HCT116 (cell line): Measurements from ENCODE around the gene ARRDC4. TPM values are rescaled to one million over a fixed set of nuclear protein-coding genes. Genes with fewer than 3 reads are reported as not detected.

ENCODE experiments used
- ATAC-seq: fragments of 200-7000 bp; cut with Tn5 transposase; 2 replicates; pipeline ENCODE4 v1.9.1; 2020; ENCODE audit warnings: mild to moderate bottlenecking, moderate library complexity
- BruUV-seq: library from RNA; stranded (reverse); fragments of 400-500 nt; replicated peaks from 2 replicates; lab custom pipeline; 2021; lab: Mats Ljungman, UMichigan
- CTCF ChIA-PET: fragments of 300-600 bp; sonication (Branson Sonifier 250); formaldehyde crosslinking; loops from one replicate; lab custom pipeline; 2021; ENCODE audit warnings: antibody characterized with exemption; lab: Charles Lee
- POLR2A ChIA-PET: fragments of 300-600, 350-600 bp; sonication (Branson Sonifier 250); formaldehyde crosslinking; loops from one replicate; lab custom pipeline; 2021; ENCODE audit warnings: antibody characterized with exemption; lab: Charles Lee
- RAD21 ChIA-PET, 2 experiments: fragments of 300-600 bp; sonication (Branson Sonifier 250); formaldehyde crosslinking; loops; one replicate each; lab custom pipeline; 2023; ENCODE audit warnings: low total read pairs in 2 of 2; ENCODE audit not compliant: uncharacterized antibody in 2 of 2, unreplicated experiment in 2 of 2, low non-redundant PET in 1 of 2; lab: Charles Lee
- DNase-seq: peaks from one replicate; pipeline ENCODE4 v3.0.0-alpha.2; 2010; ENCODE audit warnings: low read depth, low spot score
- H2AFZ ChIP-seq: fragments of 200-600 bp; shearing (Covaris generic), sonication (generic); 2 replicates; pipeline ENCODE4 v1.6.1; 2017; ENCODE audit warnings: low read depth, mixed run types, mixed read lengths, antibody characterized with exemption, low read length; ENCODE audit not compliant: poor library complexity, severe bottlenecking
- H3K27ac ChIP-seq: 2 replicates; pipeline ENCODE4 v1.5.1; 2012; ENCODE audit warnings: low read depth, low read length
- H3K27me3 ChIP-seq: fragments of 200-600 bp; sonication (generic); 2 replicates; pipeline ENCODE4 v1.6.1; 2016; ENCODE audit warnings: mixed run types, low read length, mixed read lengths; ENCODE audit not compliant: insufficient read depth
- H3K36me3 ChIP-seq, 2 experiments: fragments of 200-500 bp in 1 of 2; fragments of 200-600 bp in 1 of 2; sonication (Bioruptor generic) in 1 of 2; sonication (generic) in 1 of 2; 2 replicates each; pipeline versions ENCODE4 v1.5.1 to v1.6.1; 2014 to 2016; ENCODE audit warnings: low read length in 2 of 2, inconsistent platforms in 1 of 2, mixed read lengths in 1 of 2, mixed run types in 1 of 2; ENCODE audit not compliant: insufficient read depth in 2 of 2, control insufficient read depth in 1 of 2
- H3K4me1 ChIP-seq, 2 experiments: fragments of 200-600 bp in 1 of 2; sonication (generic) in 1 of 2; 2 replicates each; pipeline versions ENCODE4 v1.5.1 to v1.6.1; 2012 to 2017; ENCODE audit warnings: low read length in 2 of 2, inconsistent platforms in 1 of 2, mild to moderate bottlenecking in 1 of 2, mixed read lengths in 1 of 2, mixed run types in 1 of 2, moderate library complexity in 1 of 2; ENCODE audit not compliant: insufficient read depth in 2 of 2, control insufficient read depth in 1 of 2
- H3K4me2 ChIP-seq: fragments of 200-600 bp; sonication (generic); 2 replicates; pipeline ENCODE4 v1.6.1; 2017; ENCODE audit warnings: mixed run types, low read length, mixed read lengths
- H3K4me3 ChIP-seq, 2 experiments: fragments of 200-600 bp in 1 of 2; sonication (generic) in 1 of 2; replicated peaks in 1 of 2; 2 replicates each; pipeline ENCODE4 v1.5.1; 2011 to 2016; ENCODE audit warnings: low read length in 2 of 2, control low read depth in 1 of 2, low read depth in 1 of 2, mild to moderate bottlenecking in 1 of 2, mixed read lengths in 1 of 2, mixed run types in 1 of 2
- H3K79me2 ChIP-seq: fragments of 200-600 bp; sonication (generic); 2 replicates; pipeline ENCODE4 v1.6.1; 2017; ENCODE audit warnings: mild to moderate bottlenecking, mixed run types, low read length, moderate library complexity, mixed read lengths; ENCODE audit not compliant: insufficient read depth
- H3K9ac ChIP-seq: fragments of 200-600 bp; sonication (generic); 2 replicates; pipeline ENCODE4 v1.6.1; 2016; ENCODE audit warnings: low read length, mixed read lengths
- H3K9me2 ChIP-seq: fragments of 200-600 bp; sonication (generic), shearing (Covaris generic); 2 replicates; pipeline ENCODE4 v1.6.1; 2017; ENCODE audit warnings: mixed run types, mild to moderate bottlenecking, moderate library complexity; ENCODE audit not compliant: insufficient read depth
- H3K9me3 ChIP-seq, 2 experiments: fragments of 200-500 bp in 1 of 2; fragments of 200-600 bp in 1 of 2; sonication (Bioruptor generic) in 1 of 2; sonication (generic) in 1 of 2; 2 replicates each; pipeline ENCODE4 v1.6.1; 2014 to 2017; ENCODE audit warnings: low read length in 2 of 2, mixed read lengths in 2 of 2, inconsistent platforms in 1 of 2, low read depth in 1 of 2, mild to moderate bottlenecking in 1 of 2, mixed run types in 1 of 2, moderate library complexity in 1 of 2; ENCODE audit not compliant: control insufficient read depth in 1 of 2, insufficient read depth in 1 of 2
- H4K20me1 ChIP-seq: fragments of 200-600 bp; sonication (generic), shearing (Covaris generic); 2 replicates; pipeline ENCODE4 v1.6.1; 2017; ENCODE audit warnings: mixed run types, mild to moderate bottlenecking, moderate library complexity; ENCODE audit not compliant: insufficient read depth
- CEBPB ChIP-seq: IDR thresholded peaks from 2 replicates; pipeline ENCODE4 v1.6.1; 2012; ENCODE audit warnings: low read depth
- ELF1 ChIP-seq: IDR thresholded peaks from 2 replicates; pipeline ENCODE4 v1.6.1; 2012; ENCODE audit warnings: low read depth, borderline replicate concordance
- EZH2 ChIP-seq: fragments of 200-600 bp; sonication (generic); IDR thresholded peaks from 2 replicates; pipeline ENCODE4 v1.6.1; 2017; ENCODE audit warnings: antibody characterized with exemption, mixed run types
- FOSL1 ChIP-seq: IDR thresholded peaks from 2 replicates; pipeline ENCODE4 v1.6.1; 2012; ENCODE audit warnings: low read depth
- POLR2A ChIP-seq: IDR thresholded peaks from 2 replicates; pipeline ENCODE4 v1.7.0; 2011; ENCODE audit warnings: borderline replicate concordance; ENCODE audit not compliant: insufficient read depth, insufficient read length; ENCODE audit errors: extremely low read depth
- RAD21 ChIP-seq: IDR thresholded peaks from 2 replicates; pipeline ENCODE4 v1.6.1; 2012; ENCODE audit warnings: low read depth, mild to moderate bottlenecking
- SIN3A ChIP-seq: IDR thresholded peaks from 2 replicates; pipeline ENCODE4 v1.6.1; 2012; ENCODE audit warnings: low read depth
- SP1 ChIP-seq: IDR thresholded peaks from 2 replicates; pipeline ENCODE4 v1.6.1; 2012; ENCODE audit warnings: low read depth
- TCF7L2 ChIP-seq: IDR thresholded peaks from 2 replicates; pipeline ENCODE4 v1.7.0; 2011; ENCODE audit warnings: borderline replicate concordance, inconsistent platforms; ENCODE audit not compliant: insufficient read depth, insufficient read length; ENCODE audit errors: extremely low read depth
- YY1 ChIP-seq: IDR thresholded peaks from 2 replicates; pipeline ENCODE4 v1.6.1; 2011; ENCODE audit warnings: low read length, low read depth, moderate library complexity, mild to moderate bottlenecking; ENCODE audit not compliant: insufficient replicate concordance; ENCODE audit errors: extremely low read depth
- ZFX ChIP-seq: fragments of 450-650 bp; IDR thresholded peaks from 2 replicates; pipeline ENCODE4 v1.6.1; 2017
- intact Hi-C: fragments of 100-400 bp; cut with micrococcal nuclease; formaldehyde crosslinking; loops from 2 replicates; pipeline ENCODE4 v1.10.0; 2022
- total RNA-seq: library from RNA; stranded (reverse); gene quantifications from one replicate; pipeline ENCODE4 v1.2.1, GENCODE V29; 2021; ENCODE audit not compliant: unreplicated experiment
- TF ChIP-seq, protein P1 (sequence below), 3 experiments: fragments of 200-600 bp in 1 of 3; sonication (generic) in 1 of 3; IDR thresholded peaks in 2 of 3; conservative IDR thresholded peaks in 1 of 3; 2 replicates each; pipeline ENCODE4 v1.5.1; 2012 to 2017; ENCODE audit warnings: low read depth in 2 of 3, low read length in 2 of 3, antibody characterized with exemption in 1 of 3, borderline replicate concordance in 1 of 3, control low read depth in 1 of 3, mild to moderate bottlenecking in 1 of 3, mixed read lengths in 1 of 3, mixed run types in 1 of 3, moderate library complexity in 1 of 3; ENCODE audit not compliant: insufficient read depth in 1 of 3
- TF ChIP-seq, protein P2 (sequence below): IDR thresholded peaks from 2 replicates; pipeline ENCODE4 v1.6.1; 2012
- TF ChIP-seq, protein P3 (sequence below): IDR thresholded peaks from 2 replicates; pipeline ENCODE4 v1.6.1; 2011; ENCODE audit warnings: mild to moderate bottlenecking, low read length, moderate library complexity; ENCODE audit not compliant: insufficient replicate concordance; ENCODE audit errors: extremely low read depth

Gene ARRDC4
- total RNA-seq, 1 experiment from 2014 or later: 19.6 TPM

DNA sequence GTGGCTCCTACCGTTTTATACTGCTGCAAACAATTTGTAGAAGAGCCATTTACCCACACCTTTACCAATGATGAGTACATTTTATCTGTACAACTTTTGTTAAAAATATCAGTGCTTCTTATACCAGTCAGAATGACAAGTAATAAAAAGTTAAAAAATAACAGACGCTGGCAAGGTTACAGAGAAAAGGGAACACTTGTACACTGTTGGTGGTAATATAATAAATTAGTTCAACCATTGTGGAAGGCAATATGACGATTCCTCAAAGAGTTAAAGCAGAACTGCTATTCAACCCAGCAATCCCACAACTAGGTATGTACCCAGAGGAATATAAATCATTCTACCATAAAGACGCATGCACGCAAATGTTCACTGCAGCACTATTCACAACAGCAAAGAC, 51.9 kb downstream of the ARRDC4 start:
- H3K4me1 ChIP-seq: no peaks in the 10 kb centered on the region
- ChIA-PET CTCF (no interaction called here), POLR2A (interaction anchor here (1.3 kb wide), 1 partner anchor 9 kb away, joined by 3 read pairs; no protein-coding TSS in a partner anchor), RAD21 (no interaction called here)
- no peak overlapping the region for H3K4me3 ChIP-seq
- no peaks in the 10 kb centered on the region for H3K9me3 ChIP-seq
- H3K79me2 ChIP-seq: no peaks in the 10 kb centered on the region
- no peak overlapping the region for H3K27ac ChIP-seq
- DNase-seq (no peak), ATAC-seq (no peak)
- H3K9me2 ChIP-seq: no peaks in the 10 kb centered on the region
- H3K4me2 ChIP-seq: no peak overlapping the region
- H2AFZ ChIP-seq: no peak overlapping the region
- peaks cover 26% of the 10 kb centered on the region for H3K27me3 ChIP-seq
- no peaks in the 10 kb centered on the region for H4K20me1 ChIP-seq
- no peak for TF ChIP-seq RAD21
- TF ChIP-seq TCF7L2: no peak
- no peak for TF ChIP-seq SP1
- no peak for TF ChIP-seq YY1
- TF ChIP-seq EZH2: no peak
- TF ChIP-seq, protein P1, sequence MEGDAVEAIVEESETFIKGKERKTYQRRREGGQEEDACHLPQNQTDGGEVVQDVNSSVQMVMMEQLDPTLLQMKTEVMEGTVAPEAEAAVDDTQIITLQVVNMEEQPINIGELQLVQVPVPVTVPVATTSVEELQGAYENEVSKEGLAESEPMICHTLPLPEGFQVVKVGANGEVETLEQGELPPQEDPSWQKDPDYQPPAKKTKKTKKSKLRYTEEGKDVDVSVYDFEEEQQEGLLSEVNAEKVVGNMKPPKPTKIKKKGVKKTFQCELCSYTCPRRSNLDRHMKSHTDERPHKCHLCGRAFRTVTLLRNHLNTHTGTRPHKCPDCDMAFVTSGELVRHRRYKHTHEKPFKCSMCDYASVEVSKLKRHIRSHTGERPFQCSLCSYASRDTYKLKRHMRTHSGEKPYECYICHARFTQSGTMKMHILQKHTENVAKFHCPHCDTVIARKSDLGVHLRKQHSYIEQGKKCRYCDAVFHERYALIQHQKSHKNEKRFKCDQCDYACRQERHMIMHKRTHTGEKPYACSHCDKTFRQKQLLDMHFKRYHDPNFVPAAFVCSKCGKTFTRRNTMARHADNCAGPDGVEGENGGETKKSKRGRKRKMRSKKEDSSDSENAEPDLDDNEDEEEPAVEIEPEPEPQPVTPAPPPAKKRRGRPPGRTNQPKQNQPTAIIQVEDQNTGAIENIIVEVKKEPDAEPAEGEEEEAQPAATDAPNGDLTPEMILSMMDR (IDR thresholded peaks at IDR 0.05 in 2 of 3, conservative IDR thresholded peaks at IDR 0.05 in 1 of 3; ENCODE audit: borderline replicate concordance in 1 of 3, insufficient read depth in 1 of 3, low read depth in 2 of 3, low read length in 2 of 3): no peak
- TF ChIP-seq ZFX: no peak
- no peak for TF ChIP-seq POLR2A
- TF ChIP-seq, protein P2, sequence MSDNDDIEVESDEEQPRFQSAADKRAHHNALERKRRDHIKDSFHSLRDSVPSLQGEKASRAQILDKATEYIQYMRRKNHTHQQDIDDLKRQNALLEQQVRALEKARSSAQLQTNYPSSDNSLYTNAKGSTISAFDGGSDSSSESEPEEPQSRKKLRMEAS: no peak
- TF ChIP-seq, protein P3, sequence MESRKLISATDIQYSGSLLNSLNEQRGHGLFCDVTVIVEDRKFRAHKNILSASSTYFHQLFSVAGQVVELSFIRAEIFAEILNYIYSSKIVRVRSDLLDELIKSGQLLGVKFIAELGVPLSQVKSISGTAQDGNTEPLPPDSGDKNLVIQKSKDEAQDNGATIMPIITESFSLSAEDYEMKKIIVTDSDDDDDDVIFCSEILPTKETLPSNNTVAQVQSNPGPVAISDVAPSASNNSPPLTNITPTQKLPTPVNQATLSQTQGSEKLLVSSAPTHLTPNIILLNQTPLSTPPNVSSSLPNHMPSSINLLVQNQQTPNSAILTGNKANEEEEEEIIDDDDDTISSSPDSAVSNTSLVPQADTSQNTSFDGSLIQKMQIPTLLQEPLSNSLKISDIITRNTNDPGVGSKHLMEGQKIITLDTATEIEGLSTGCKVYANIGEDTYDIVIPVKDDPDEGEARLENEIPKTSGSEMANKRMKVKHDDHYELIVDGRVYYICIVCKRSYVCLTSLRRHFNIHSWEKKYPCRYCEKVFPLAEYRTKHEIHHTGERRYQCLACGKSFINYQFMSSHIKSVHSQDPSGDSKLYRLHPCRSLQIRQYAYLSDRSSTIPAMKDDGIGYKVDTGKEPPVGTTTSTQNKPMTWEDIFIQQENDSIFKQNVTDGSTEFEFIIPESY: no peak
- TF ChIP-seq CEBPB: no peak
- TF ChIP-seq ELF1: no peak
- TF ChIP-seq FOSL1: no peak
- no peak for TF ChIP-seq SIN3A
- BruUV-seq: no TSS peak
- no peak overlapping the region for H3K9ac ChIP-seq
- H3K36me3 ChIP-seq: no peaks in the 10 kb centered on the region
- intact Hi-C loops: no loop called here
